PC-3 (cell line): ENCODE measurements around the gene CD2. TPM values are rescaled to one million over a fixed set of nuclear protein-coding genes. Genes with fewer than 3 reads are reported as not detected.

Source experiments
- ATAC-seq: fragments of 200-7000 bp; cut with Tn5 transposase; 2 replicates; pipeline ENCODE4 v1.9.1; 2020; ENCODE audit warnings: mild to moderate bottlenecking, moderate library complexity
- BruUV-seq: library from RNA; stranded (reverse); fragments of 400-500 nt; replicated peaks from 2 replicates; lab custom pipeline; 2021; lab: Mats Ljungman, UMichigan
- CTCF ChIA-PET: fragments of 300-600 bp; sonication (Branson Sonifier 250); formaldehyde crosslinking; loops from one replicate; lab custom pipeline; 2022; ENCODE audit warnings: antibody characterized with exemption; lab: Charles Lee
- POLR2A ChIA-PET: fragments of 300-600 bp; sonication (Branson Sonifier 250); formaldehyde crosslinking; loops from one replicate; lab custom pipeline; 2022; ENCODE audit warnings: antibody characterized with exemption; ENCODE audit not compliant: unreplicated experiment; lab: Charles Lee
- DNase-seq: peaks from one replicate; pipeline ENCODE4 v3.0.0-alpha.2; 2015
- H2AFZ ChIP-seq: fragments of 300-600 bp; sonication (generic); 2 replicates; pipeline ENCODE4 v1.6.0; 2016; ENCODE audit warnings: antibody characterized with exemption, low read length
- H3F3A ChIP-seq: fragments of 300-600 bp; sonication (generic); one replicate; pipeline ENCODE4 v1.6.0; 2017; ENCODE audit warnings: antibody characterized with exemption, low read length, control low read depth, mild to moderate bottlenecking; ENCODE audit not compliant: unreplicated experiment
- H3K27ac ChIP-seq: fragments of 300-600 bp; sonication (generic); 2 replicates; pipeline ENCODE4 v1.5.1; 2016; ENCODE audit warnings: mild to moderate bottlenecking, low read length
- H3K27me3 ChIP-seq: fragments of 300-600 bp; sonication (generic); 2 replicates; pipeline ENCODE4 v1.6.1; 2016; ENCODE audit warnings: low read length, mixed read lengths
- H3K36me3 ChIP-seq: fragments of 300-600 bp; sonication (generic); 2 replicates; pipeline ENCODE4 v1.6.1; 2016; ENCODE audit warnings: low read depth, mixed run types, low read length, mixed read lengths
- H3K4me1 ChIP-seq: fragments of 300-600 bp; sonication (generic); 2 replicates; pipeline ENCODE4 v1.5.1; 2016; ENCODE audit warnings: low read length; ENCODE audit not compliant: insufficient read depth
- H3K4me2 ChIP-seq: fragments of 300-600 bp; sonication (generic); 2 replicates; pipeline ENCODE4 v1.6.0; 2016; ENCODE audit warnings: low read length
- H3K4me3 ChIP-seq: fragments of 300-600 bp; sonication (generic); 2 replicates; pipeline ENCODE4 v1.5.1; 2016; ENCODE audit warnings: mild to moderate bottlenecking, low read length, mixed read lengths
- H3K79me2 ChIP-seq: fragments of 300-600 bp; sonication (generic); 2 replicates; pipeline ENCODE4 v1.6.1; 2017; ENCODE audit warnings: low read length, mixed read lengths
- H3K9ac ChIP-seq: fragments of 300-600 bp; sonication (generic); 2 replicates; pipeline ENCODE4 v1.6.0; 2016; ENCODE audit warnings: mild to moderate bottlenecking, low read length
- H3K9me2 ChIP-seq: fragments of 300-600 bp; sonication (generic); replicated peaks from 2 replicates; pipeline ENCODE4 v1.6.1; 2016; ENCODE audit warnings: mixed run types, low read length, mixed read lengths
- H3K9me3 ChIP-seq: fragments of 300-600 bp; sonication (generic); 2 replicates; pipeline ENCODE4 v1.6.1; 2016; ENCODE audit warnings: low read length, mixed read lengths
- H4K20me1 ChIP-seq: fragments of 300-600 bp; sonication (generic); 2 replicates; pipeline ENCODE4 v1.6.1; 2016; ENCODE audit warnings: low read length, mixed read lengths
- EZH2 ChIP-seq: fragments of 300-600 bp; sonication (generic); IDR thresholded peaks from one replicate; pipeline ENCODE4 v1.6.1; 2017; ENCODE audit warnings: antibody characterized with exemption, mild to moderate bottlenecking, low read length; ENCODE audit not compliant: unreplicated experiment
- EZH2phosphoT487 ChIP-seq: fragments of 300-600 bp; sonication (generic); IDR thresholded peaks from 2 replicates; pipeline ENCODE4 v1.6.1; 2018; ENCODE audit warnings: mild to moderate bottlenecking, antibody characterized with exemption, low read length, borderline replicate concordance
- intact Hi-C: fragments of 100-400 bp; cut with micrococcal nuclease; formaldehyde crosslinking; loops from 2 replicates; pipeline ENCODE4 v1.9.0; 2023
- total RNA-seq: library from RNA; depleted of rRNA; stranded (reverse); fragments of >200 nt; gene quantifications from 2 replicates; pipeline ENCODE4 v1.2.3, GENCODE V29; 2014
- TF ChIP-seq, protein P1 (sequence below): fragments of 300-600 bp; sonication (generic); conservative IDR thresholded peaks from 2 replicates; pipeline ENCODE4 v1.5.1; 2017; ENCODE audit warnings: antibody characterized with exemption, low read depth, mild to moderate bottlenecking, low read length

Gene CD2
- total RNA-seq, 1 experiment from 2014 or later: not detected

DNA sequence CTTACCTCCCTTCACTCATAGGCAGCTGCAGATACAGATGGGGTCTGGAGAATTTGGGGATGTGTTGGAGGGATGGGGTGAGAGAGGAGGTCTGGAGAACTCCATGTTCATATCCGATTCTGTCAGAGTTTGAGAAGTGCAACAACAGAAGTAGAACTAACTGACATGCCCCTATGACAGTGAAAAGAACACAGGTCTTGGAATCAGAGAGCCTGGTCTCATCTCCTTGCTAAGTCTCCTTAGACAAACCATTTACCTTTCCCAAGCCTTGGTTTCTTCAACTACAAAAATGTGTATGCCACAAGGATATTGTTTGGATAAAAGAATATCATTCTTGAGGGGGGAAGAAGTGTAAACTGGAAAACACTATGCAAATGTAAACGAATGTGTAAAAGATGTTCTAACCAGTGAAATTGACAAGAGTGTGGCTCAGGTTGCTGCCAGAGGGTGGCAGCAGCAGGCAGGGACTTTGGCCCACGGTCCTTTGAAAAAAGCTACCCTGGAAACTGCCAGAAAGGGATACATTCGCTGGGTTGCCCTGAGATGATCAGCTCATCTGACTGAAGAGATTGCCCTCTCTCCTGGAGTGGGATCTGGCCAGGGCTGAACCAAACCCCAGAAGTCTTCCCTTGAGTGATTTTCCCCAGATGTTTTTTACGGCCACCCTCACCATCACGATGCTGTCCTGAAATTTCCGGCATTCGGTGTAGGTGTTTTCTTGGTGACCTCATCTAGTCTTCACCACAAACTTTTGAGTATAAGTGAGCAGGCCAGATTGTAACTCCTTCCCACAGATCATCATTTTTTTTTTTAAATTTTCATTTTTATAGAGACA lies 17.0 kb upstream of the CD2 start:
- ChIA-PET POLR2A (no interaction called here), CTCF (interaction anchor here (0.6 to 1.5 kb wide), 3 partner anchors 163 to 347 kb away, joined by 3 to 5 read pairs (median 4); no protein-coding TSS in a partner anchor)
- TF ChIP-seq, protein P1, sequence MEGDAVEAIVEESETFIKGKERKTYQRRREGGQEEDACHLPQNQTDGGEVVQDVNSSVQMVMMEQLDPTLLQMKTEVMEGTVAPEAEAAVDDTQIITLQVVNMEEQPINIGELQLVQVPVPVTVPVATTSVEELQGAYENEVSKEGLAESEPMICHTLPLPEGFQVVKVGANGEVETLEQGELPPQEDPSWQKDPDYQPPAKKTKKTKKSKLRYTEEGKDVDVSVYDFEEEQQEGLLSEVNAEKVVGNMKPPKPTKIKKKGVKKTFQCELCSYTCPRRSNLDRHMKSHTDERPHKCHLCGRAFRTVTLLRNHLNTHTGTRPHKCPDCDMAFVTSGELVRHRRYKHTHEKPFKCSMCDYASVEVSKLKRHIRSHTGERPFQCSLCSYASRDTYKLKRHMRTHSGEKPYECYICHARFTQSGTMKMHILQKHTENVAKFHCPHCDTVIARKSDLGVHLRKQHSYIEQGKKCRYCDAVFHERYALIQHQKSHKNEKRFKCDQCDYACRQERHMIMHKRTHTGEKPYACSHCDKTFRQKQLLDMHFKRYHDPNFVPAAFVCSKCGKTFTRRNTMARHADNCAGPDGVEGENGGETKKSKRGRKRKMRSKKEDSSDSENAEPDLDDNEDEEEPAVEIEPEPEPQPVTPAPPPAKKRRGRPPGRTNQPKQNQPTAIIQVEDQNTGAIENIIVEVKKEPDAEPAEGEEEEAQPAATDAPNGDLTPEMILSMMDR: peak; percentile 89
- TF ChIP-seq EZH2: no peak
- DNase-seq (peak; percentile 68), ATAC-seq (peak; percentile 59; the same call in 1 of the 2 replicates)
- H3K4me1 ChIP-seq: no peaks in the 10 kb centered on the region
- H4K20me1 ChIP-seq: no peaks in the 10 kb centered on the region
- H3F3A ChIP-seq: no peaks in the 10 kb centered on the region
- no peaks in the 10 kb centered on the region for H3K27me3 ChIP-seq
- BruUV-seq: no TSS peak
- H3K79me2 ChIP-seq: no peaks in the 10 kb centered on the region
- no peak overlapping the region for H3K9ac ChIP-seq
- H2AFZ ChIP-seq: no peak overlapping the region
- H3K9me2 ChIP-seq: no peaks in the 10 kb centered on the region
- H3K36me3 ChIP-seq: no peaks in the 10 kb centered on the region
- no peak overlapping the region for H3K4me2 ChIP-seq
- H3K27ac ChIP-seq: no peak overlapping the region
- no peak overlapping the region for H3K4me3 ChIP-seq
- H3K9me3 ChIP-seq: no peaks in the 10 kb centered on the region
- intact Hi-C loops: loop anchor here (1.0 to 10.0 kb wide), 5 partner anchors 144 to 322 kb away; partner anchors contain the start of gene CD58

DNA sequence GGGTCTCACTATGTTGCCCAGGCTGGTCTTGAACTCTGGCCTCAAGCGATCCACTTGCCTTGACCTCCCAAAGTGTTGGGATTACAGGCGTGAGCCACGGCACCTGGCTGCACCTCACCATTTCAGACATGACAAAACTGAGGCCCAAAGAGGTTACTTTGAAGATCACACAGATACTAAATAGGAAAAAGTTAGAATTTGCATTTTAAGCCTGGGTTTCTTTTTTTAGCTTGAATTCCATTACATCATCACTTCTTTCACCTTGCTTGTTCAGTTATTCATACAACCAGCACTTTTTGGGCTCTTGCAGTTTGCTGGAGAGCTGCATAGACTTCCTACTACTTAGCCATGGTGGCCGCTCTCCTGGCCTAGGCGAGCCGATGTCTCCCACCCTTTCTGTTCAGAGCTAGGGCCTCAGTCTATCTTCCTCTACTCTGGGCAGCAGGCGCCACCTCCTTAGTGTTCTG lies 16.3 kb upstream of the CD2 start:
- ChIA-PET POLR2A (no interaction called here), CTCF (interaction anchor here (0.6 to 1.5 kb wide), 3 partner anchors 163 to 348 kb away, joined by 3 to 5 read pairs (median 4); no protein-coding TSS in a partner anchor)
- Histone ChIP-seq H3K9me2 (no peaks in the 10 kb centered on the region), H3F3A (no peaks in the 10 kb centered on the region), H3K9me3 (no peaks in the 10 kb centered on the region), H3K27ac (no peak overlapping the region), H3K27me3 (no peaks in the 10 kb centered on the region), H4K20me1 (no peaks in the 10 kb centered on the region), H3K4me3 (no peak overlapping the region), H3K79me2 (no peaks in the 10 kb centered on the region), H3K36me3 (no peaks in the 10 kb centered on the region), H3K9ac (no peak overlapping the region), H3K4me1 (no peaks in the 10 kb centered on the region), H3K4me2 (no peak overlapping the region), H2AFZ (no peak overlapping the region)
- BruUV-seq: no TSS peak
- ATAC-seq (no peak), DNase-seq (no peak)
- intact Hi-C loops: loop anchor here (1.0 to 10.0 kb wide), 6 partner anchors 79 to 321 kb away; partner anchors contain the start of gene CD58
- TF ChIP-seq EZH2phosphoT487 (no peak), EZH2 (no peak)
- TF ChIP-seq, protein P1: no peak
